ENCODE data around the gene PDE6D. TPM values are rescaled to one million over a fixed set of nuclear protein-coding genes. Genes with fewer than 3 reads are reported as not detected.

The PDE6D gene
- total and polyA plus RNA-seq, 2 experiments from 2014 or later, result 22.7 to 23.3 TPM

- no peaks in the 10 kb centered on the region for H4K20me1 ChIP-seq (ENCODE audit: insufficient read depth, poor library complexity, severe bottlenecking)
Measured at GRCh38 chr2:231685349-231686191, 95.5 kb downstream of the PDE6D start.

DNA sequence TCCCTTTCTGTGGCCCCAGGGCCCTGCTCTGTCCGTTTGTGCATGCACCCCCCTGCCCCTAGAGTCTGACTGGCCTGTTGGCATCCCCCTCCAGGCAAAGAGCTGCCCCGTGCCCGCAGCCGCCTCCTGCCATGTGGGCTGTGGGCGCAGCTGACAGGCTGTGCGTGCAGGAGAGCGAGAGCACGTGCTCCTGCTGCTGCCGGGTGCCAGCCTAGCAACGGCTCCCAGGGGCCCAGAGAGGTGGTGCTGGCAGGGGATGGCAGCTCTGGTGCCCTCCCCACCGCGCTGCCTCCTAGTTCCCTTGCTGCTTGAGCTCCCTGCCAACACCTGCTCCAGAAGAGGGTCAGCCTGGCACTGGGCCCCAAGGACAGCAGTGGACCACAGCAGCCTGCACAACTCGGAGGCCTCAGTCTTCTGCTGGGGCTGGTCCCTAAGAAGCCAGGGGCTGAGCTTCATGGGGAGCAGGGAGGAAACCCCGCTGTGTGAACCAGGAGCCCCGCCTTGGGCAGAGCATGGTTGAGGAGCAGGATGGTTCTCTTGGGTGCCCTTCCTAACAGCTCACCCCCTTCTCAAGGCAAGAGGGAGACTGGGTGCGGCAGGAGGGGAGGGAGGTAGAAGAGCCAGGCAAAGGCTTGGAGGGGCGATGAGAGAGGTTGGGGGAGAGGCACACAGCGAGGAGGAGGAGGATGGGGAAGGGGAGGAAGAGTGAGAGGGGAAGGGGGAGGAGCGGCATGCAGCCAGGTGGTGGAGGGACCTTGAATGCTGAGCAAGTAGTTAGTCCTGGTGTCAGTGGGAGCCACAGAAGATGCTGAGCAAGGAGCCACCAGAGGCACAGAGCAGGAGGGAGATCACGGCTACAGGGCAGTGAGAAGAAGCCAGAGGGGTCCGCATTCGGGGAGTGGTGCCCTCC lies 96.5 kb downstream of the PDE6D start:
- H4K20me1 ChIP-seq (ENCODE audit: insufficient read depth, poor library complexity, severe bottlenecking), result no peaks in the 10 kb centered on the region
- no peak overlapping the region for H3K27ac ChIP-seq
- no peaks in the 10 kb centered on the region for H3K36me3 ChIP-seq (replicated peaks; ENCODE audit: insufficient read depth, low read depth)
- peaks cover 17% of the 10 kb centered on the region for H3K4me1 ChIP-seq (ENCODE audit: insufficient read depth)
- WGBS (ENCODE audit: low lambda C conversion rate, missing lambda C conversion rate), result 91% methylated on average over 20 of the region's 22 CpGs
- no peaks in the 10 kb centered on the region for H3K9me2 ChIP-seq (replicated peaks; ENCODE audit: insufficient read depth)
- H3K4me3 ChIP-seq, result no peak overlapping the region
- no peak overlapping the region for H3K4me2 ChIP-seq
- H3K9me3 ChIP-seq (ENCODE audit: low read depth), result no peaks in the 10 kb centered on the region
- H3K79me2 ChIP-seq, result peaks cover 4% of the 10 kb centered on the region
- DNase-seq (ENCODE audit: low spot score), result no peak
- H3K27me3 ChIP-seq, result no peaks in the 10 kb centered on the region
- H2AFZ ChIP-seq, result no peak overlapping the region
- TF ChIP-seq EZH2phosphoT487 (IDR thresholded peaks at IDR 0.05; ENCODE audit: low read depth, severe bottlenecking, unreplicated experiment), result no peak
- TF ChIP-seq EZH2 (IDR thresholded peaks at IDR 0.05; ENCODE audit: borderline replicate concordance), result no peak
- TF ChIP-seq CTCF (IDR thresholded peaks at IDR 0.05; ENCODE audit: poor library complexity), result no peak

More at GRCh38 chr2:231685349-231686191, 95.5 kb downstream of the PDE6D start:
- no peak overlapping the region for H3K27ac ChIP-seq
- TF ChIP-seq CTCF (IDR thresholded peaks at IDR 0.05; ENCODE audit: poor library complexity) (no peak), EZH2phosphoT487 (IDR thresholded peaks at IDR 0.05; ENCODE audit: low read depth, severe bottlenecking, unreplicated experiment) (no peak), EZH2 (IDR thresholded peaks at IDR 0.05; ENCODE audit: borderline replicate concordance) (no peak)
- no peaks in the 10 kb centered on the region for H3K36me3 ChIP-seq (replicated peaks; ENCODE audit: insufficient read depth, low read depth)
- peaks cover 4% of the 10 kb centered on the region for H3K79me2 ChIP-seq
- DNase-seq (ENCODE audit: low spot score), result no peak
- no peaks in the 10 kb centered on the region for H3K9me3 ChIP-seq (ENCODE audit: low read depth)
- H3K9me2 ChIP-seq (replicated peaks; ENCODE audit: insufficient read depth), result no peaks in the 10 kb centered on the region
- WGBS (ENCODE audit: low lambda C conversion rate, missing lambda C conversion rate), result 85% methylated on average over 18 of the region's 20 CpGs
- H3K4me2 ChIP-seq, result no peak overlapping the region
- H3K27me3 ChIP-seq, result no peaks in the 10 kb centered on the region
- peaks cover 17% of the 10 kb centered on the region for H3K4me1 ChIP-seq (ENCODE audit: insufficient read depth)
- H3K4me3 ChIP-seq, result no peak overlapping the region
- H2AFZ ChIP-seq, result no peak overlapping the region

- Histone ChIP-seq H3K27ac (peak overlapping the region; percentile 99), H3K4me3 (no peak overlapping the region), H2AFZ (no peak overlapping the region), H3K79me2 (peaks cover 4% of the 10 kb centered on the region), H4K20me1 (ENCODE audit: insufficient read depth, poor library complexity, severe bottlenecking) (no peaks in the 10 kb centered on the region), H3K27me3 (no peaks in the 10 kb centered on the region), H3K4me2 (no peak overlapping the region), H3K9me2 (replicated peaks; ENCODE audit: insufficient read depth) (no peaks in the 10 kb centered on the region), H3K36me3 (replicated peaks; ENCODE audit: insufficient read depth, low read depth) (no peaks in the 10 kb centered on the region), H3K4me1 (ENCODE audit: insufficient read depth) (peaks cover 17% of the 10 kb centered on the region), H3K9me3 (ENCODE audit: low read depth) (no peaks in the 10 kb centered on the region)
- no peak for DNase-seq (ENCODE audit: low spot score)
- WGBS (ENCODE audit: low lambda C conversion rate, missing lambda C conversion rate), result 92% methylated on average over 6 of the region's 8 CpGs
- no peak for TF ChIP-seq CTCF (IDR thresholded peaks at IDR 0.05; ENCODE audit: poor library complexity)
- TF ChIP-seq EZH2 (IDR thresholded peaks at IDR 0.05; ENCODE audit: borderline replicate concordance), result no peak
- no peak for TF ChIP-seq EZH2phosphoT487 (IDR thresholded peaks at IDR 0.05; ENCODE audit: low read depth, severe bottlenecking, unreplicated experiment)
Measured at GRCh38 chr2:231683292-231684235, 97.5 kb downstream of the PDE6D start.

Measured in hepatocyte (in vitro differentiated cells).